HCT116 (cell line): ENCODE results near the gene AFF1. TPM values are rescaled to one million over a fixed set of nuclear protein-coding genes. Genes with fewer than 3 reads are reported as not detected.

ENCODE experiments used
- ATAC-seq: fragments of 200-7000 bp; cut with Tn5 transposase; 2 replicates; pipeline ENCODE4 v1.9.1; 2020; ENCODE audit warnings: mild to moderate bottlenecking, moderate library complexity
- BruUV-seq: library from RNA; stranded (reverse); fragments of 400-500 nt; replicated peaks from 2 replicates; lab custom pipeline; 2021; lab: Mats Ljungman, UMichigan
- CTCF ChIA-PET: fragments of 300-600 bp; sonication (Branson Sonifier 250); formaldehyde crosslinking; loops from one replicate; lab custom pipeline; 2021; ENCODE audit warnings: antibody characterized with exemption; lab: Charles Lee
- POLR2A ChIA-PET: fragments of 300-600, 350-600 bp; sonication (Branson Sonifier 250); formaldehyde crosslinking; loops from one replicate; lab custom pipeline; 2021; ENCODE audit warnings: antibody characterized with exemption; lab: Charles Lee
- RAD21 ChIA-PET, 2 experiments: fragments of 300-600 bp; sonication (Branson Sonifier 250); formaldehyde crosslinking; loops; one replicate each; lab custom pipeline; 2023; ENCODE audit warnings: low total read pairs in 2 of 2; ENCODE audit not compliant: uncharacterized antibody in 2 of 2, unreplicated experiment in 2 of 2, low non-redundant PET in 1 of 2; lab: Charles Lee
- DNase-seq: peaks from one replicate; pipeline ENCODE4 v3.0.0-alpha.2; 2010; ENCODE audit warnings: low read depth, low spot score
- H2AFZ ChIP-seq: fragments of 200-600 bp; shearing (Covaris generic), sonication (generic); 2 replicates; pipeline ENCODE4 v1.6.1; 2017; ENCODE audit warnings: low read depth, mixed run types, mixed read lengths, antibody characterized with exemption, low read length; ENCODE audit not compliant: poor library complexity, severe bottlenecking
- H3K27ac ChIP-seq: 2 replicates; pipeline ENCODE4 v1.5.1; 2012; ENCODE audit warnings: low read depth, low read length
- H3K27me3 ChIP-seq: fragments of 200-600 bp; sonication (generic); 2 replicates; pipeline ENCODE4 v1.6.1; 2016; ENCODE audit warnings: mixed run types, low read length, mixed read lengths; ENCODE audit not compliant: insufficient read depth
- H3K36me3 ChIP-seq, 2 experiments: fragments of 200-500 bp in 1 of 2; fragments of 200-600 bp in 1 of 2; sonication (Bioruptor generic) in 1 of 2; sonication (generic) in 1 of 2; 2 replicates each; pipeline versions ENCODE4 v1.5.1 to v1.6.1; 2014 to 2016; ENCODE audit warnings: low read length in 2 of 2, inconsistent platforms in 1 of 2, mixed read lengths in 1 of 2, mixed run types in 1 of 2; ENCODE audit not compliant: insufficient read depth in 2 of 2, control insufficient read depth in 1 of 2
- H3K4me1 ChIP-seq, 2 experiments: fragments of 200-600 bp in 1 of 2; sonication (generic) in 1 of 2; 2 replicates each; pipeline versions ENCODE4 v1.5.1 to v1.6.1; 2012 to 2017; ENCODE audit warnings: low read length in 2 of 2, inconsistent platforms in 1 of 2, mild to moderate bottlenecking in 1 of 2, mixed read lengths in 1 of 2, mixed run types in 1 of 2, moderate library complexity in 1 of 2; ENCODE audit not compliant: insufficient read depth in 2 of 2, control insufficient read depth in 1 of 2
- H3K4me2 ChIP-seq: fragments of 200-600 bp; sonication (generic); 2 replicates; pipeline ENCODE4 v1.6.1; 2017; ENCODE audit warnings: mixed run types, low read length, mixed read lengths
- H3K4me3 ChIP-seq, 2 experiments: fragments of 200-600 bp in 1 of 2; sonication (generic) in 1 of 2; replicated peaks in 1 of 2; 2 replicates each; pipeline ENCODE4 v1.5.1; 2011 to 2016; ENCODE audit warnings: low read length in 2 of 2, control low read depth in 1 of 2, low read depth in 1 of 2, mild to moderate bottlenecking in 1 of 2, mixed read lengths in 1 of 2, mixed run types in 1 of 2
- H3K79me2 ChIP-seq: fragments of 200-600 bp; sonication (generic); 2 replicates; pipeline ENCODE4 v1.6.1; 2017; ENCODE audit warnings: mild to moderate bottlenecking, mixed run types, low read length, moderate library complexity, mixed read lengths; ENCODE audit not compliant: insufficient read depth
- H3K9ac ChIP-seq: fragments of 200-600 bp; sonication (generic); 2 replicates; pipeline ENCODE4 v1.6.1; 2016; ENCODE audit warnings: low read length, mixed read lengths
- H3K9me2 ChIP-seq: fragments of 200-600 bp; sonication (generic), shearing (Covaris generic); 2 replicates; pipeline ENCODE4 v1.6.1; 2017; ENCODE audit warnings: mixed run types, mild to moderate bottlenecking, moderate library complexity; ENCODE audit not compliant: insufficient read depth
- H3K9me3 ChIP-seq, 2 experiments: fragments of 200-500 bp in 1 of 2; fragments of 200-600 bp in 1 of 2; sonication (Bioruptor generic) in 1 of 2; sonication (generic) in 1 of 2; 2 replicates each; pipeline ENCODE4 v1.6.1; 2014 to 2017; ENCODE audit warnings: low read length in 2 of 2, mixed read lengths in 2 of 2, inconsistent platforms in 1 of 2, low read depth in 1 of 2, mild to moderate bottlenecking in 1 of 2, mixed run types in 1 of 2, moderate library complexity in 1 of 2; ENCODE audit not compliant: control insufficient read depth in 1 of 2, insufficient read depth in 1 of 2
- H4K20me1 ChIP-seq: fragments of 200-600 bp; sonication (generic), shearing (Covaris generic); 2 replicates; pipeline ENCODE4 v1.6.1; 2017; ENCODE audit warnings: mixed run types, mild to moderate bottlenecking, moderate library complexity; ENCODE audit not compliant: insufficient read depth
- CBX3 ChIP-seq: IDR thresholded peaks from 2 replicates; pipeline ENCODE4 v1.6.1; 2012; ENCODE audit warnings: low read depth
- EGR1 ChIP-seq: IDR thresholded peaks from 2 replicates; pipeline ENCODE4 v1.6.1; 2012; ENCODE audit warnings: low read depth
- ELF1 ChIP-seq: IDR thresholded peaks from 2 replicates; pipeline ENCODE4 v1.6.1; 2012; ENCODE audit warnings: low read depth, borderline replicate concordance
- EZH2 ChIP-seq: fragments of 200-600 bp; sonication (generic); IDR thresholded peaks from 2 replicates; pipeline ENCODE4 v1.6.1; 2017; ENCODE audit warnings: antibody characterized with exemption, mixed run types
- EZH2phosphoT487 ChIP-seq: fragments of 200-600 bp; IDR thresholded peaks from 2 replicates; pipeline ENCODE4 v1.6.1; 2018; ENCODE audit warnings: antibody characterized with exemption, borderline replicate concordance
- FOSL1 ChIP-seq: IDR thresholded peaks from 2 replicates; pipeline ENCODE4 v1.6.1; 2012; ENCODE audit warnings: low read depth
- JUND ChIP-seq: IDR thresholded peaks from 2 replicates; pipeline ENCODE4 v1.6.1; 2012
- MAX ChIP-seq: IDR thresholded peaks from 2 replicates; pipeline ENCODE4 v1.6.1; 2012
- POLR2A ChIP-seq: IDR thresholded peaks from 2 replicates; pipeline ENCODE4 v1.7.0; 2011; ENCODE audit warnings: borderline replicate concordance; ENCODE audit not compliant: insufficient read depth, insufficient read length; ENCODE audit errors: extremely low read depth
- POLR2AphosphoS5 ChIP-seq: IDR thresholded peaks from 2 replicates; pipeline ENCODE4 v1.6.1; 2011; ENCODE audit warnings: mild to moderate bottlenecking, low read depth, low read length, moderate library complexity
- RAD21 ChIP-seq: IDR thresholded peaks from 2 replicates; pipeline ENCODE4 v1.6.1; 2012; ENCODE audit warnings: low read depth, mild to moderate bottlenecking
- SIN3A ChIP-seq: IDR thresholded peaks from 2 replicates; pipeline ENCODE4 v1.6.1; 2012; ENCODE audit warnings: low read depth
- SP1 ChIP-seq: IDR thresholded peaks from 2 replicates; pipeline ENCODE4 v1.6.1; 2012; ENCODE audit warnings: low read depth
- SRF ChIP-seq: IDR thresholded peaks from 2 replicates; pipeline ENCODE4 v1.6.1; 2012; ENCODE audit warnings: low read depth
- TCF7L2 ChIP-seq: IDR thresholded peaks from 2 replicates; pipeline ENCODE4 v1.7.0; 2011; ENCODE audit warnings: borderline replicate concordance, inconsistent platforms; ENCODE audit not compliant: insufficient read depth, insufficient read length; ENCODE audit errors: extremely low read depth
- YY1 ChIP-seq: IDR thresholded peaks from 2 replicates; pipeline ENCODE4 v1.6.1; 2011; ENCODE audit warnings: low read length, low read depth, moderate library complexity, mild to moderate bottlenecking; ENCODE audit not compliant: insufficient replicate concordance; ENCODE audit errors: extremely low read depth
- ZFX ChIP-seq: fragments of 450-650 bp; IDR thresholded peaks from 2 replicates; pipeline ENCODE4 v1.6.1; 2017
- ZNF274 ChIP-seq: fragments of 200-500 bp; sonication (Bioruptor generic); IDR thresholded peaks from 2 replicates; pipeline ENCODE4 v1.6.1; 2014; ENCODE audit warnings: mild to moderate bottlenecking, low read depth, low read length, inconsistent platforms
- intact Hi-C: fragments of 100-400 bp; cut with micrococcal nuclease; formaldehyde crosslinking; loops from 2 replicates; pipeline ENCODE4 v1.10.0; 2022
- total RNA-seq: library from RNA; stranded (reverse); gene quantifications from one replicate; pipeline ENCODE4 v1.2.1, GENCODE V29; 2021; ENCODE audit not compliant: unreplicated experiment
- TF ChIP-seq, protein P1 (sequence below): IDR thresholded peaks from 2 replicates; pipeline ENCODE4 v1.6.1; 2012; ENCODE audit warnings: low read depth
- TF ChIP-seq, protein P2 (sequence below), 3 experiments: fragments of 200-600 bp in 1 of 3; sonication (generic) in 1 of 3; IDR thresholded peaks in 2 of 3; conservative IDR thresholded peaks in 1 of 3; 2 replicates each; pipeline ENCODE4 v1.5.1; 2012 to 2017; ENCODE audit warnings: low read depth in 2 of 3, low read length in 2 of 3, antibody characterized with exemption in 1 of 3, borderline replicate concordance in 1 of 3, control low read depth in 1 of 3, mild to moderate bottlenecking in 1 of 3, mixed read lengths in 1 of 3, mixed run types in 1 of 3, moderate library complexity in 1 of 3; ENCODE audit not compliant: insufficient read depth in 1 of 3

AFF1 gene
- total RNA-seq, 1 experiment from 2014 or later: 43.1 TPM

- ATAC-seq: no peak
- Histone ChIP-seq H3K27ac (no peak overlapping the region), H3K9me3 (no peaks in the 10 kb centered on the region), H3K27me3 (no peaks in the 10 kb centered on the region), H3K9ac (no peak overlapping the region), H3K4me1 (no peaks in the 10 kb centered on the region), H4K20me1 (0 out of 2 replicates have a peak, but pooled peaks cover 3% of the 10 kb centered on the region), H3K36me3 (no peaks in the 10 kb centered on the region), H3K4me2 (no peak overlapping the region), H3K9me2 (no peaks in the 10 kb centered on the region), H2AFZ (no peak overlapping the region), H3K4me3 (no peak overlapping the region), H3K79me2 (peaks cover 5% of the 10 kb centered on the region; the same call in 1 of the 2 replicates)
- ChIA-PET RAD21 (no interaction called here), CTCF (no interaction called here), POLR2A (no interaction called here)
- intact Hi-C loops: no loop called here
- no peak for DNase-seq
- no peak for TF ChIP-seq ELF1
- TF ChIP-seq ZNF274: no peak
- TF ChIP-seq EZH2: no peak
- no peak for TF ChIP-seq MAX
- no peak for TF ChIP-seq FOSL1
- no peak for TF ChIP-seq SP1
- no peak for TF ChIP-seq CBX3
- TF ChIP-seq RAD21: no peak
- no peak for TF ChIP-seq SIN3A
- TF ChIP-seq EZH2phosphoT487: no peak
- no peak for TF ChIP-seq POLR2AphosphoS5
- no peak for TF ChIP-seq POLR2A
- TF ChIP-seq EGR1: no peak
- no peak for TF ChIP-seq JUND
- TF ChIP-seq SRF: no peak
- TF ChIP-seq, protein P1, sequence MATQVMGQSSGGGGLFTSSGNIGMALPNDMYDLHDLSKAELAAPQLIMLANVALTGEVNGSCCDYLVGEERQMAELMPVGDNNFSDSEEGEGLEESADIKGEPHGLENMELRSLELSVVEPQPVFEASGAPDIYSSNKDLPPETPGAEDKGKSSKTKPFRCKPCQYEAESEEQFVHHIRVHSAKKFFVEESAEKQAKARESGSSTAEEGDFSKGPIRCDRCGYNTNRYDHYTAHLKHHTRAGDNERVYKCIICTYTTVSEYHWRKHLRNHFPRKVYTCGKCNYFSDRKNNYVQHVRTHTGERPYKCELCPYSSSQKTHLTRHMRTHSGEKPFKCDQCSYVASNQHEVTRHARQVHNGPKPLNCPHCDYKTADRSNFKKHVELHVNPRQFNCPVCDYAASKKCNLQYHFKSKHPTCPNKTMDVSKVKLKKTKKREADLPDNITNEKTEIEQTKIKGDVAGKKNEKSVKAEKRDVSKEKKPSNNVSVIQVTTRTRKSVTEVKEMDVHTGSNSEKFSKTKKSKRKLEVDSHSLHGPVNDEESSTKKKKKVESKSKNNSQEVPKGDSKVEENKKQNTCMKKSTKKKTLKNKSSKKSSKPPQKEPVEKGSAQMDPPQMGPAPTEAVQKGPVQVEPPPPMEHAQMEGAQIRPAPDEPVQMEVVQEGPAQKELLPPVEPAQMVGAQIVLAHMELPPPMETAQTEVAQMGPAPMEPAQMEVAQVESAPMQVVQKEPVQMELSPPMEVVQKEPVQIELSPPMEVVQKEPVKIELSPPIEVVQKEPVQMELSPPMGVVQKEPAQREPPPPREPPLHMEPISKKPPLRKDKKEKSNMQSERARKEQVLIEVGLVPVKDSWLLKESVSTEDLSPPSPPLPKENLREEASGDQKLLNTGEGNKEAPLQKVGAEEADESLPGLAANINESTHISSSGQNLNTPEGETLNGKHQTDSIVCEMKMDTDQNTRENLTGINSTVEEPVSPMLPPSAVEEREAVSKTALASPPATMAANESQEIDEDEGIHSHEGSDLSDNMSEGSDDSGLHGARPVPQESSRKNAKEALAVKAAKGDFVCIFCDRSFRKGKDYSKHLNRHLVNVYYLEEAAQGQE: no peak
- TF ChIP-seq TCF7L2: no peak
- TF ChIP-seq, protein P2, sequence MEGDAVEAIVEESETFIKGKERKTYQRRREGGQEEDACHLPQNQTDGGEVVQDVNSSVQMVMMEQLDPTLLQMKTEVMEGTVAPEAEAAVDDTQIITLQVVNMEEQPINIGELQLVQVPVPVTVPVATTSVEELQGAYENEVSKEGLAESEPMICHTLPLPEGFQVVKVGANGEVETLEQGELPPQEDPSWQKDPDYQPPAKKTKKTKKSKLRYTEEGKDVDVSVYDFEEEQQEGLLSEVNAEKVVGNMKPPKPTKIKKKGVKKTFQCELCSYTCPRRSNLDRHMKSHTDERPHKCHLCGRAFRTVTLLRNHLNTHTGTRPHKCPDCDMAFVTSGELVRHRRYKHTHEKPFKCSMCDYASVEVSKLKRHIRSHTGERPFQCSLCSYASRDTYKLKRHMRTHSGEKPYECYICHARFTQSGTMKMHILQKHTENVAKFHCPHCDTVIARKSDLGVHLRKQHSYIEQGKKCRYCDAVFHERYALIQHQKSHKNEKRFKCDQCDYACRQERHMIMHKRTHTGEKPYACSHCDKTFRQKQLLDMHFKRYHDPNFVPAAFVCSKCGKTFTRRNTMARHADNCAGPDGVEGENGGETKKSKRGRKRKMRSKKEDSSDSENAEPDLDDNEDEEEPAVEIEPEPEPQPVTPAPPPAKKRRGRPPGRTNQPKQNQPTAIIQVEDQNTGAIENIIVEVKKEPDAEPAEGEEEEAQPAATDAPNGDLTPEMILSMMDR (IDR thresholded peaks at IDR 0.05 in 2 of 3, conservative IDR thresholded peaks at IDR 0.05 in 1 of 3; ENCODE audit: borderline replicate concordance in 1 of 3, insufficient read depth in 1 of 3, low read depth in 2 of 3, low read length in 2 of 3): no peak
- TF ChIP-seq YY1: no peak
- no peak for TF ChIP-seq ZFX
- no TSS peak for BruUV-seq
Observed at GRCh38 chr4:87078987-87079486, 144.2 kb downstream of the AFF1 start.
